SK-N-SH treated with all-trans-retinoic acid at 6 μM for 48 hours (cell line): Measurements from ENCODE around the gene CTU1.

Experiments used
- ARNTL ChIP-seq: fragments of 450-650 bp; formaldehyde crosslinking; IDR thresholded peaks from 2 replicates; pipeline ENCODE4 v1.5.0; 2020; ENCODE audit warnings: low read depth, mild to moderate bottlenecking, moderate library complexity, borderline replicate concordance
- CSDC2 ChIP-seq: fragments of 250-450 bp; sonication (Bioruptor Pico); IDR thresholded peaks from 2 replicates; pipeline ENCODE4 v1.5.0; 2020; ENCODE audit warnings: mild to moderate bottlenecking, moderate library complexity
- ESRRG ChIP-seq: fragments of 250-450 bp; sonication (Bioruptor Pico); IDR thresholded peaks from 2 replicates; pipeline ENCODE4 v1.6.1; 2021; ENCODE audit warnings: mild to moderate bottlenecking
- GLIS3 ChIP-seq: fragments of 250-450 bp; sonication (Bioruptor Pico); IDR thresholded peaks from 2 replicates; pipeline ENCODE4 v1.5.0; 2020; ENCODE audit warnings: mild to moderate bottlenecking, moderate library complexity
- RARB ChIP-seq: fragments of 250-450 bp; sonication (Bioruptor Pico); IDR thresholded peaks from 2 replicates; pipeline ENCODE4 v1.8.0; 2021; ENCODE audit warnings: mild to moderate bottlenecking, moderate library complexity
- ZFP30 ChIP-seq: fragments of 450-650 bp; formaldehyde crosslinking; IDR thresholded peaks from 2 replicates; pipeline ENCODE4 v1.5.0; 2022; ENCODE audit warnings: mild to moderate bottlenecking, moderate library complexity
- ZNF565 ChIP-seq: fragments of 450-650 bp; formaldehyde crosslinking; conservative IDR thresholded peaks from 2 replicates; pipeline ENCODE4 v1.5.0; 2020; ENCODE audit warnings: low read depth, mild to moderate bottlenecking, moderate library complexity
- ZNF70 ChIP-seq: fragments of 450-650 bp; formaldehyde crosslinking; IDR thresholded peaks from 2 replicates; pipeline ENCODE4 v1.5.0; 2020; ENCODE audit warnings: mild to moderate bottlenecking, moderate library complexity
- ZNF8 ChIP-seq: fragments of 450-650 bp; formaldehyde crosslinking; IDR thresholded peaks from 2 replicates; pipeline ENCODE4 v1.5.0; 2020; ENCODE audit warnings: mild to moderate bottlenecking, moderate library complexity
- TF ChIP-seq, protein P1 (sequence below): fragments of 250-450 bp; sonication (Bioruptor Pico); IDR thresholded peaks from 2 replicates; pipeline ENCODE4 v1.5.1; 2021; ENCODE audit warnings: mild to moderate bottlenecking, moderate library complexity
- TF ChIP-seq, protein P2 (sequence below): fragments of 250-450 bp; sonication (Bioruptor Pico); IDR thresholded peaks from 2 replicates; pipeline ENCODE4 v1.8.0; 2020; ENCODE audit warnings: mild to moderate bottlenecking, moderate library complexity, borderline replicate concordance
- TF ChIP-seq, protein P3 (sequence below): fragments of 250-450 bp; sonication (Bioruptor Pico); IDR thresholded peaks from 2 replicates; pipeline ENCODE4 v1.5.1; 2020; ENCODE audit warnings: low read depth, mild to moderate bottlenecking, moderate library complexity

DNA sequence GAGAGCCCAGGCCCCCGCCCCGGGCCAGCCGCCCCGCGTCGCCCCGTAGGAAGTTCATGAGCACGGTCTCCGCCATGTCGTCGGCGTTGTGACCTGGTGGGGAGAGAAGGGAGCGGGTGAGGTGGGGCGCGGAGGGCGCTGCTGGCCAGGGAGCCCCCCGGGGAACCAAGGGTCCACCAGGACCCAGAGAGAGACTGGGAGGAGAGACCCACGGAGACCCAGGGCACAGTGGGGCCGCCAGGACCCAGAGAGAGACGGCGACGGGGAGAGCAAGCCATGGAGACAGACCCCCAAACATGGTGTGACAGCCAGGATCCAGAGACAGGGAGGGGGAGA, 9.2 kb downstream of the CTU1 start:
- TF ChIP-seq ZNF8 (CRISPR knock-in tag) = no peak
- no peak for TF ChIP-seq CSDC2 (CRISPR knock-in tag)
- no peak for TF ChIP-seq ZFP30 (CRISPR knock-in tag)
- no peak for TF ChIP-seq ARNTL (CRISPR knock-in tag)
- TF ChIP-seq GLIS3 (CRISPR knock-in tag) = no peak
- no peak for TF ChIP-seq ZNF70 (CRISPR knock-in tag)
- TF ChIP-seq, protein P1, sequence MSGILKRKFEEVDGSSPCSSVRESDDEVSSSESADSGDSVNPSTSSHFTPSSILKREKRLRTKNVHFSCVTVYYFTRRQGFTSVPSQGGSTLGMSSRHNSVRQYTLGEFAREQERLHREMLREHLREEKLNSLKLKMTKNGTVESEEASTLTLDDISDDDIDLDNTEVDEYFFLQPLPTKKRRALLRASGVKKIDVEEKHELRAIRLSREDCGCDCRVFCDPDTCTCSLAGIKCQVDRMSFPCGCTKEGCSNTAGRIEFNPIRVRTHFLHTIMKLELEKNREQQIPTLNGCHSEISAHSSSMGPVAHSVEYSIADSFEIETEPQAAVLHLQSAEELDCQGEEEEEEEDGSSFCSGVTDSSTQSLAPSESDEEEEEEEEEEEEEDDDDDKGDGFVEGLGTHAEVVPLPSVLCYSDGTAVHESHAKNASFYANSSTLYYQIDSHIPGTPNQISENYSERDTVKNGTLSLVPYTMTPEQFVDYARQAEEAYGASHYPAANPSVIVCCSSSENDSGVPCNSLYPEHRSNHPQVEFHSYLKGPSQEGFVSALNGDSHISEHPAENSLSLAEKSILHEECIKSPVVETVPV (CRISPR knock-in tag) = no peak
- no peak for TF ChIP-seq ZNF565
- TF ChIP-seq, protein P2, sequence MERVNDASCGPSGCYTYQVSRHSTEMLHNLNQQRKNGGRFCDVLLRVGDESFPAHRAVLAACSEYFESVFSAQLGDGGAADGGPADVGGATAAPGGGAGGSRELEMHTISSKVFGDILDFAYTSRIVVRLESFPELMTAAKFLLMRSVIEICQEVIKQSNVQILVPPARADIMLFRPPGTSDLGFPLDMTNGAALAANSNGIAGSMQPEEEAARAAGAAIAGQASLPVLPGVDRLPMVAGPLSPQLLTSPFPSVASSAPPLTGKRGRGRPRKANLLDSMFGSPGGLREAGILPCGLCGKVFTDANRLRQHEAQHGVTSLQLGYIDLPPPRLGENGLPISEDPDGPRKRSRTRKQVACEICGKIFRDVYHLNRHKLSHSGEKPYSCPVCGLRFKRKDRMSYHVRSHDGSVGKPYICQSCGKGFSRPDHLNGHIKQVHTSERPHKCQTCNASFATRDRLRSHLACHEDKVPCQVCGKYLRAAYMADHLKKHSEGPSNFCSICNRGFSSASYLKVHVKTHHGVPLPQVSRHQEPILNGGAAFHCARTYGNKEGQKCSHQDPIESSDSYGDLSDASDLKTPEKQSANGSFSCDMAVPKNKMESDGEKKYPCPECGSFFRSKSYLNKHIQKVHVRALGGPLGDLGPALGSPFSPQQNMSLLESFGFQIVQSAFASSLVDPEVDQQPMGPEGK (CRISPR knock-in tag) = no peak
- TF ChIP-seq, protein P3, sequence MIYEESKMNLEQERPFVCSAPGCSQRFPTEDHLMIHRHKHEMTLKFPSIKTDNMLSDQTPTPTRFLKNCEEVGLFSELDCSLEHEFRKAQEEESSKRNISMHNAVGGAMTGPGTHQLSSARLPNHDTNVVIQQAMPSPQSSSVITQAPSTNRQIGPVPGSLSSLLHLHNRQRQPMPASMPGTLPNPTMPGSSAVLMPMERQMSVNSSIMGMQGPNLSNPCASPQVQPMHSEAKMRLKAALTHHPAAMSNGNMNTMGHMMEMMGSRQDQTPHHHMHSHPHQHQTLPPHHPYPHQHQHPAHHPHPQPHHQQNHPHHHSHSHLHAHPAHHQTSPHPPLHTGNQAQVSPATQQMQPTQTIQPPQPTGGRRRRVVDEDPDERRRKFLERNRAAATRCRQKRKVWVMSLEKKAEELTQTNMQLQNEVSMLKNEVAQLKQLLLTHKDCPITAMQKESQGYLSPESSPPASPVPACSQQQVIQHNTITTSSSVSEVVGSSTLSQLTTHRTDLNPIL (CRISPR knock-in tag) = no peak
- TF ChIP-seq ESRRG (CRISPR knock-in tag) = no peak
- no peak for TF ChIP-seq RARB (CRISPR knock-in tag)
